ENCODE data around the gene EXOC4. TPM values are rescaled to one million over a fixed set of nuclear protein-coding genes. Genes with fewer than 3 reads are reported as not detected.

Gene EXOC4
- total RNA-seq, 4 donors from 2014 or later, result 36.6 to 64.0 (median 57.4) TPM

- DNase-seq (ENCODE audit: extremely low spot score), result no peak
- TF ChIP-seq CTCF (IDR thresholded peaks at IDR 0.05), result no peak
- TF ChIP-seq POLR2A (IDR thresholded peaks at IDR 0.05; ENCODE audit: low read depth), result no peak
- TF ChIP-seq EP300 (IDR thresholded peaks at IDR 0.05), result no peak
- no peak for TF ChIP-seq POLR2AphosphoS5 (IDR thresholded peaks at IDR 0.05)
- WGBS, result 94% methylated on average over 4 of the region's 4 CpGs
- Histone ChIP-seq H3K27ac (replicated peaks in 1 of 4) (no peak overlapping the region), H3K9me3 (no peaks in the 10 kb centered on the region), H3K27me3 (no peaks in the 10 kb centered on the region), H3K4me1 (no peaks in the 10 kb centered on the region), H3K36me3 (no peaks in the 10 kb centered on the region), H3K4me3 (no peak overlapping the region)
- intact Hi-C loops (cut with DNase I), result no loop called here
Measured at GRCh38 chr7:133510326-133511055, 257.6 kb downstream of the EXOC4 start.

- TF ChIP-seq EP300 (IDR thresholded peaks at IDR 0.05) (no peak), POLR2AphosphoS5 (IDR thresholded peaks at IDR 0.05) (no peak)
- Histone ChIP-seq H3K4me1 (no peaks in the 10 kb centered on the region), H3K27ac (replicated peaks in 1 of 4) (no peak overlapping the region), H3K27me3 (no peaks in the 10 kb centered on the region), H3K9me3 (no peaks in the 10 kb centered on the region), H3K4me3 (no peak overlapping the region), H3K36me3 (no peaks in the 10 kb centered on the region)
- intact Hi-C loops (cut with DNase I), result no loop called here
- WGBS, result 95% methylated on average over 3 of the region's 3 CpGs
- DNase-seq (ENCODE audit: extremely low spot score), result no peak
Measured at GRCh38 chr7:133511252-133511651, 258.4 kb downstream of the EXOC4 start.

GRCh38 chr7:133511708-133512107 is 258.8 kb downstream of the EXOC4 start:
- no peak for DNase-seq (ENCODE audit: extremely low spot score)
- H3K4me3 ChIP-seq, result no peak overlapping the region
- WGBS, result 92% methylated on average over 5 of the region's 5 CpGs

GRCh38 chr7:133512560-133512959 is 259.7 kb downstream of the EXOC4 start:
- no peak for DNase-seq (ENCODE audit: extremely low spot score)
- H3K4me1 ChIP-seq, result no peaks in the 10 kb centered on the region
- no peaks in the 10 kb centered on the region for H3K9me3 ChIP-seq
- H3K27ac ChIP-seq (replicated peaks in 1 of 4), result no peak overlapping the region
- TF ChIP-seq POLR2A (IDR thresholded peaks at IDR 0.05; ENCODE audit: low read depth) (no peak), POLR2AphosphoS5 (IDR thresholded peaks at IDR 0.05) (no peak), EP300 (IDR thresholded peaks at IDR 0.05) (no peak), CTCF (IDR thresholded peaks at IDR 0.05) (no peak)
- 98% methylated on average over 11 of the region's 11 CpGs for WGBS
- no peak overlapping the region for H3K4me3 ChIP-seq
- no peaks in the 10 kb centered on the region for H3K36me3 ChIP-seq
- intact Hi-C loops (cut with DNase I), result no loop called here
- no peaks in the 10 kb centered on the region for H3K27me3 ChIP-seq

More at GRCh38 chr7:133511708-133512107, 258.8 kb downstream of the EXOC4 start:
- Histone ChIP-seq H3K9me3 (no peaks in the 10 kb centered on the region), H3K27me3 (no peaks in the 10 kb centered on the region), H3K36me3 (no peaks in the 10 kb centered on the region), H3K4me1 (no peaks in the 10 kb centered on the region), H3K27ac (replicated peaks in 1 of 4) (no peak overlapping the region)
- no peak for TF ChIP-seq CTCF (IDR thresholded peaks at IDR 0.05)
- no peak for TF ChIP-seq POLR2AphosphoS5 (IDR thresholded peaks at IDR 0.05)
- TF ChIP-seq POLR2A (IDR thresholded peaks at IDR 0.05; ENCODE audit: low read depth), result no peak
- TF ChIP-seq EP300 (IDR thresholded peaks at IDR 0.05), result no peak
- intact Hi-C loops (cut with DNase I), result no loop called here

- no peak overlapping the region for H3K27ac ChIP-seq (replicated peaks in 1 of 4)
- no peaks in the 10 kb centered on the region for H3K4me1 ChIP-seq
- H3K9me3 ChIP-seq, result no peaks in the 10 kb centered on the region
- intact Hi-C loops (cut with DNase I), result no loop called here
- DNase-seq (ENCODE audit: extremely low spot score), result no peak
- no peak for TF ChIP-seq POLR2A (IDR thresholded peaks at IDR 0.05; ENCODE audit: low read depth)
- no peak for TF ChIP-seq CTCF (IDR thresholded peaks at IDR 0.05)
- no peak for TF ChIP-seq POLR2AphosphoS5 (IDR thresholded peaks at IDR 0.05)
- no peak for TF ChIP-seq EP300 (IDR thresholded peaks at IDR 0.05)
- no peak overlapping the region for H3K4me3 ChIP-seq
- 80% methylated on average over 2 of the region's 2 CpGs for WGBS
- no peaks in the 10 kb centered on the region for H3K27me3 ChIP-seq
- H3K36me3 ChIP-seq, result no peaks in the 10 kb centered on the region
Measured at GRCh38 chr7:133513608-133514007, 260.7 kb downstream of the EXOC4 start.
